Colonic mucosa (tissue), 4 donors: ENCODE data around the gene DMD. TPM values are rescaled to one million over a fixed set of nuclear protein-coding genes. Genes with fewer than 3 reads are reported as not detected.
A peak's percentile ranks its signal among the peaks of the same experiment; 100 is the strongest.

Experiments used
- DNase-seq: peaks from one replicate; pipeline ENCODE4 v3.0.0-alpha.2; 2020
- H3K27ac ChIP-seq: fragments of 200-600 bp; one replicate; pipeline ENCODE4 v1.8.0; 2021
- H3K27me3 ChIP-seq: fragments of 200-600 bp; one replicate; pipeline ENCODE4 v1.8.0; 2021
- H3K36me3 ChIP-seq: fragments of 200-600 bp; one replicate; pipeline ENCODE4 v1.8.0; 2021
- H3K4me1 ChIP-seq: fragments of 200-600 bp; one replicate; pipeline ENCODE4 v1.8.0; 2021; ENCODE audit warnings: mild to moderate bottlenecking
- H3K4me3 ChIP-seq: fragments of 200-600 bp; one replicate; pipeline ENCODE4 v1.8.0; 2021
- H3K9ac ChIP-seq, 2 donors: one replicate each; pipeline ENCODE4 v1.7.0; 2013; ENCODE audit warnings: control low read depth in 2 of 2, low read depth in 2 of 2, low read length in 2 of 2
- H3K9me3 ChIP-seq: fragments of 200-600 bp; one replicate; pipeline ENCODE4 v1.8.0; 2021
- intact Hi-C: fragments of 100-400 bp; cut with DNase I; formaldehyde crosslinking; loops from one replicate; pipeline ENCODE4 v1.14.1; 2022
- total RNA-seq, 2 donors: library from RNA; stranded (reverse); fragmentation: NEBNext Ultra II Directional in 1 of 2; extraction: Animal tissue kit (Norgen Biotek cat#: 25700) in 1 of 2; gene quantifications; one replicate each; pipeline ENCODE4 v1.2.1, GENCODE V29; 2021
- TF ChIP-seq, protein P1 (sequence below): fragments of 200-600 bp; IDR thresholded peaks from one replicate; pipeline ENCODE4 v1.8.0; 2022; ENCODE audit warnings: antibody characterized with exemption, mild to moderate bottlenecking
- donor health status: healthy.
- donor health status: DM: no; HTN: no; CAD: no.
- donor health status: DM: no; HTN: no; CAD: no.

DMD gene
- total RNA-seq, 2 donors from 2014 or later, result 7.3 to 24.5 TPM

DNA sequence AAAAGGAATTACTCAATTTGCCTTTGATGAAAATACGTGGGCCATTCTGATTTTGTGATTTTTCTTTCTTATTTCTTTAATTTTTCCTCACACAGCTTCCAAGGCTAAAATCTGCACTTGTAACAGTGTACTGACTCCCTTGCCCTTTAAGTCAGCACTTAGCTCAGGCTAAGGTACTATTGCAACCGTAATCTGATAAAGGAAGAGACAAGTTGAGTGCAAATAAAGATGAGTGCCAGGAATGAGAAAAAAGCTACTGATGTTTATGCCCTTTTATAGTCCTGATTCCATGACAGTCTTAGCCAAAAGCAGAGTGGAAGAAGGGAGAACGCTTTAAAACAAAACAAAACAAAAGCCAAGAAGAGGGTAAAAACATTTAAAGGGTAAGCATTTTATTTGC, 6.0 kb downstream of the DMD start:
- H3K27ac ChIP-seq, result peak overlapping the region; percentile 17
- no peak overlapping the region for H3K4me3 ChIP-seq
- intact Hi-C loops, result no loop called here
- TF ChIP-seq, protein P1, sequence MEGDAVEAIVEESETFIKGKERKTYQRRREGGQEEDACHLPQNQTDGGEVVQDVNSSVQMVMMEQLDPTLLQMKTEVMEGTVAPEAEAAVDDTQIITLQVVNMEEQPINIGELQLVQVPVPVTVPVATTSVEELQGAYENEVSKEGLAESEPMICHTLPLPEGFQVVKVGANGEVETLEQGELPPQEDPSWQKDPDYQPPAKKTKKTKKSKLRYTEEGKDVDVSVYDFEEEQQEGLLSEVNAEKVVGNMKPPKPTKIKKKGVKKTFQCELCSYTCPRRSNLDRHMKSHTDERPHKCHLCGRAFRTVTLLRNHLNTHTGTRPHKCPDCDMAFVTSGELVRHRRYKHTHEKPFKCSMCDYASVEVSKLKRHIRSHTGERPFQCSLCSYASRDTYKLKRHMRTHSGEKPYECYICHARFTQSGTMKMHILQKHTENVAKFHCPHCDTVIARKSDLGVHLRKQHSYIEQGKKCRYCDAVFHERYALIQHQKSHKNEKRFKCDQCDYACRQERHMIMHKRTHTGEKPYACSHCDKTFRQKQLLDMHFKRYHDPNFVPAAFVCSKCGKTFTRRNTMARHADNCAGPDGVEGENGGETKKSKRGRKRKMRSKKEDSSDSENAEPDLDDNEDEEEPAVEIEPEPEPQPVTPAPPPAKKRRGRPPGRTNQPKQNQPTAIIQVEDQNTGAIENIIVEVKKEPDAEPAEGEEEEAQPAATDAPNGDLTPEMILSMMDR, result no peak
- no peaks in the 10 kb centered on the region for H3K9me3 ChIP-seq
- no peaks in the 10 kb centered on the region for H3K36me3 ChIP-seq
- DNase-seq, result no peak
- no peak overlapping the region for H3K9ac ChIP-seq
- no peaks in the 10 kb centered on the region for H3K4me1 ChIP-seq
- no peaks in the 10 kb centered on the region for H3K27me3 ChIP-seq

GRCh38 chrX:33204889-33205288, 6.5 kb downstream of the DMD start:
- intact Hi-C loops, result no loop called here
- Histone ChIP-seq H3K4me1 (no peaks in the 10 kb centered on the region), H3K36me3 (no peaks in the 10 kb centered on the region), H3K27ac (no peak overlapping the region), H3K9me3 (no peaks in the 10 kb centered on the region), H3K9ac (no peak overlapping the region), H3K4me3 (no peak overlapping the region), H3K27me3 (no peaks in the 10 kb centered on the region)
- TF ChIP-seq, protein P1, result no peak
- DNase-seq, result no peak

DNA sequence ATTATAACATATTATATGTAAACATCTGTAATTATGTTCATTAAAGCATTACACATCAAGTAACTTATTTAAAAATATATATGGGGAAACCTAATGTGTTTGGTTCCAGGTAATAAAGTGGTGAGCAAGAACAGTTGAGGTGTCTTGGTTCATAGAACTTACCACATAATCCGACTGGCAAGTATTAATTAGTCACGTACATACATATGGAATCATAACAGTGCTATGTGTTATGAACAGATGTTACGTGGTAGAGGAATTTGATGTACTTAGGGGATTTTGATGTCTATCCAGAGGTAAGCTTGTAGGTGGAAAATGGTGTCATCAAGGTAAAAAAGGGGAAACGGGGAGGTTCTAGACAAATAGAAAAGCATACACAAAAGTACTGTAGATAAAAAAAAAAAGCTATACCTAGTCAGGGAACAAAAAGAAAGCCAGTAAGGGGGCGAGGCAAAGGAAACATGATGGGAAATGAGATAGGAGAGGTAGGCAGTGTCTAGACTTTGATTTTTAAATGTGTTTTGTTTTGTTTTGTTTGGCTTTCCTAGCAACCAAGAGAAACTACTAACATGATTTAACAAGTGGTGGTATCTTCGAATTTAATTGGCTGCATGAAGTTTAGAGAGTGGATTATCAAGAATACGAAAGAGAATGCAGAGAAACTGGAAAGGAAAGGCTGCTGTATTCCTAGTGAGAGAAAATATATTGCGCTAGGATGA, 12.6 kb downstream of the DMD start:
- no peaks in the 10 kb centered on the region for H3K36me3 ChIP-seq
- H3K27ac ChIP-seq, result no peak overlapping the region
- H3K4me3 ChIP-seq, result no peak overlapping the region
- TF ChIP-seq, protein P1, result no peak
- no peak for DNase-seq
- H3K9ac ChIP-seq, result no peak overlapping the region
- H3K9me3 ChIP-seq, result no peaks in the 10 kb centered on the region
- no peaks in the 10 kb centered on the region for H3K27me3 ChIP-seq
- intact Hi-C loops, result no loop called here
- H3K4me1 ChIP-seq, result no peaks in the 10 kb centered on the region

DNA sequence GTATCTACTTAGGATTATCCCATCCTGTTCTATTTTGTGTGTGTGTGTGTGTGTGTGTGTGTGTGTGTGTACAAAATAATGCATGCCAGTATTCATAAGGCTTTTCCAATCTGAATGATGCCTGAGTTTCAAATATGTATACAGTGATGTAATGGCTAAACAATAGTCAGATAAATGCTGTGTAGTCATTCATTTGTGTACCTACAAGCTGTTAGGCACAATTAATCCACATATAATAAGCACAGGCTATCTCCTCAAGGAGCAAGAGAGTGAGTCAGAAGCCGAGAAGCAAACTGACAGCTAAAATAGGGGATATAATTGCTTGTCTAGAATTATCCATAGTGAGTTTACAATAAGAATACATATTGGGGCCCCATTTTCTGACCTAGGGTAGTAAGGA, 15.7 kb downstream of the DMD start:
- DNase-seq, result no peak
- Histone ChIP-seq H3K4me3 (no peak overlapping the region), H3K4me1 (no peaks in the 10 kb centered on the region), H3K36me3 (no peaks in the 10 kb centered on the region), H3K9ac (no peak overlapping the region), H3K27me3 (no peaks in the 10 kb centered on the region), H3K27ac (no peak overlapping the region), H3K9me3 (no peaks in the 10 kb centered on the region)
- intact Hi-C loops, result no loop called here
- TF ChIP-seq, protein P1, result no peak

- Histone ChIP-seq H3K27me3 (no peaks in the 10 kb centered on the region), H3K4me1 (no peaks in the 10 kb centered on the region), H3K4me3 (no peak overlapping the region), H3K9me3 (no peaks in the 10 kb centered on the region), H3K27ac (no peak overlapping the region), H3K9ac (no peak overlapping the region), H3K36me3 (no peaks in the 10 kb centered on the region)
- DNase-seq, result no peak
- TF ChIP-seq, protein P1, result no peak
- intact Hi-C loops, result no loop called here
Measured at GRCh38 chrX:33194876-33195433, 16.4 kb downstream of the DMD start.
